Inferior parietal cortex (tissue), 1 donor: ENCODE data around the gene DHFR.

ENCODE experiments used
- DNase-seq: peaks from one replicate; pipeline ENCODE4 v3.0.0-alpha.2; 2016; ENCODE audit errors: extremely low spot score

The DHFR gene

GRCh38 chr5:80655231-80655774 is 520 bp upstream of the DHFR start:
- no peak for DNase-seq

DNA sequence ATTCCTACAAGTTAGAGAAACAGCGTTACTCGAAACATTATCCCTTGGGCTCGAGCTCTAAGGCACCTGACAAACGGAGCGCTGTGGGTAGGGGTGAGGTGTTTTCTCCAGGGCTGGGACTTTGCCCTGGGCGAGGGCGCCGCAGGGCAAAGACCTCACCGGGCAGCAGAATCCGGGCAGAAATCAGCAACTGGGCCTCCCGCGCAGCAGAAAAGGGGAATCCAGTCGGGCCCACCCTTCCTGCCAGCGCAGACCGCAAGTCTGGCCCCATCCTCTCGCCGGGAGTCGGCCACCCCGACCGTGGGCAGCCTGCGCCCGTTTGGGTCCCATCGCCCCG is 761 bp downstream of the DHFR start:
- DNase-seq, result no peak

DNA sequence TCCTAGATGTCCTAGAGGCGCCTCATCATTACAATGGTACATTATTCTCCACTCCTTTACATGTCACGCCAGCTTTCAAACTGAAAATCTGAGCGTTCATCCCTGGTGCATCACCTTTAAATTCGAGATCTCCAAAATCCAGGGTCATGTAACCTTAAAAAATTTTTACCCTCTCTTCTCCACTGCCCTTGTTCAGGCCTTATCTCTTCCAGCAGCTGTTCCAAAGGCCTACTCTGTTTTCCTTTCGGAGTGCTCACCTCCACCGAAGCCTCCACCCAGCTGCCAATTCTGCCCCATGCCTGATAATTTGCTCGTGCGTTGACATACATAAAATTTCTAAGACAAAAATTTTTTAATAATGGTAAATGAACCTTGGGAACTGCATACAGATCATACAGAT is 1.3 kb downstream of the DHFR start:
- no peak for DNase-seq

- DNase-seq, result no peak
These were observed 7.9 kb downstream of the DHFR start for GRCh38 chr5:80646926-80647325.

GRCh38 chr5:80644900-80645299 is 9.9 kb downstream of the DHFR start:
- DNase-seq, result no peak

- no peak for DNase-seq
These were observed 13.4 kb downstream of the DHFR start for GRCh38 chr5:80641353-80641752.

DNA sequence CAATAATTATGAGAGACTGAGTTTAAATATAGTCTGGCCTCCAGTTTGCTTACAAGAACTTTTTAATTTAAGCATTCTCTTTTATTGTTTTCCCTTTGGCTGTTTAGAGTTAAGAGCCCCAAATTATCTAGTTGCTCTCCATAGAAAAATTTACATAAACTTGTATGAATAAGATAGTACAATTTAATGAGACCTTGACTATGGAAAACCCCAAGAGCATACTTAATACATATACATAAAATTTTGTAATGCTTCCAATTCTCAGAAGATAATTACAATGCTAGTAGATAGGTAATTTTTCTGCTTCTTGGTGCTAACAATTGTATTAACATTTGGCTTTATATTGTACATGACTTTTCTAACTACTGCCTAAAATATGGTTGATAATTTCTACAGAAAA is 20.6 kb downstream of the DHFR start:
- no peak for DNase-seq

DNA sequence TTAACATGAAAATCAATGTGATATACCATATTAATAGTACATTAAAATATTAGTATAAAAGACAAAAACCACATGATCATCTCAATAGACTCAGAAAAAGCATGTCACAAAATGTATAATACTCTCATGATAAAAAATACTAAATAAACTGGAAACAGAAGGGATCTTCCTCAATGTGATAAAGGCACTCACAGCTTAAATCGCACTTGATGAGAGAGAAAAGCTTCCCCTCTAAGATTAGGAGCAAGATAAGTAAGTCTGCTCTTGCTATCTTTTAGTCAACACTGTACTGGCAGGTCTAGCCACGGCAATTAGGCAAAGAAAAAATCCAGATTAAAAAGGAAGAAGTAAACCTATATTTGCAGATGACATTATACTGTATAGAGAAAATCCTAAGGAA is 22.1 kb downstream of the DHFR start:
- no peak for DNase-seq

- DNase-seq, result no peak
These were observed 23.2 kb downstream of the DHFR start for GRCh38 chr5:80631278-80632259.

- DNase-seq, result no peak
These were observed 25.5 kb downstream of the DHFR start for GRCh38 chr5:80629281-80629680.

GRCh38 chr5:80625230-80625629 is 29.6 kb downstream of the DHFR start:
- DNase-seq, result no peak

- DNase-seq, result no peak
These were observed 30.8 kb downstream of the DHFR start for GRCh38 chr5:80623999-80624398.

- no peak for DNase-seq
These were observed 32.0 kb downstream of the DHFR start for GRCh38 chr5:80622756-80623155.

- DNase-seq, result no peak
These were observed 34.6 kb downstream of the DHFR start for GRCh38 chr5:80620211-80620610.

GRCh38 chr5:80619086-80619485 is 35.7 kb downstream of the DHFR start:
- DNase-seq, result no peak

DNA sequence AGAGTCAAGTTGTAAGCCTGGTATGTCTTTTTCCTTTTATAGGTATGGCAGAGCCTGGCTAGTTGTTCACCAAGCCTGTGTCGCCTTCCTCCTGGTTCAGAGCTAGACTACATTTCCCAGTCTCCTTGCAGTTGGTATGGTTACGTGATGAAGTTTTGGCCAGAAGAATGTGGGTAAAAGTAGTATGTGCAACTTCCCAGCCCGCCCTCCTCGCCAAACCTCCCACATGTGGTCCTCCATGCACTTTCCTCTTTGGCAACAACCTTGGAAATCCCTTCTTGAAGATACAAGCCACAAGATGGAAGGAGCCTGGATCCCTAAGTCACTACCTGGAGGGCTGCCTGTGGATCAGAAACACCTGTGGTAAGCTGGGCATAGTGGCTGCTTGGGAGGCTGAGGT is 36.3 kb downstream of the DHFR start:
- no peak for DNase-seq

DNA sequence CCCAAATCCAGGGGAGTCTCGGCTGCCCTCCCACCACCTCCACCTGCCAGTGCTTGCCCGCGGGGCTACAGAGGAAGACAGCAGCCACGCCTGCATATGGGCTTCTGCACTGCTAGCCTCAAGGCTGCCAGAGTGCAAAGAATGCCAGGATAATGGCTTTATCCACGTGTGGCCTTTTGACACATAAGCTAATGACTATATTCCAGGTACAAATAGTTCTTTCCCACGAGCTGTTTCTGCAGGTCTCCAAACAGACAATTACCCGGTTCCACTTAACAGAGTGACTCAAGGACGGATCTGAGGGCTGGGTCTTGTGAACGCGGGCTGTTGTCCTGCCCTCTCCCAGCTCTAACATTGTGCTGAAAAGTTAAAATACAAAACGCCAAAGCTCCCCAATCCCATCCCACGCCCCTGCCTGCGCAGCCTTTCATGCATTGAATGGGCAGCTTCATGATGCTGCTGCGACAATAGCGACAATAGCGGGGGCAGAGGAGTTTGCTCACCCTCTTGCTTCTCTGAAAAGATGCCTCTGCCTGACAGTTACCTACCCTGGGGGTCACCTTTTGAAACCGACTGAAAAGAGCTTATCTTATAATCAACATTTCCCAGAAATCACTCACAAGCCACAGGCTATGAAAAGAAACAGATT is 39.4 kb downstream of the DHFR start:
- no peak for DNase-seq

DNA sequence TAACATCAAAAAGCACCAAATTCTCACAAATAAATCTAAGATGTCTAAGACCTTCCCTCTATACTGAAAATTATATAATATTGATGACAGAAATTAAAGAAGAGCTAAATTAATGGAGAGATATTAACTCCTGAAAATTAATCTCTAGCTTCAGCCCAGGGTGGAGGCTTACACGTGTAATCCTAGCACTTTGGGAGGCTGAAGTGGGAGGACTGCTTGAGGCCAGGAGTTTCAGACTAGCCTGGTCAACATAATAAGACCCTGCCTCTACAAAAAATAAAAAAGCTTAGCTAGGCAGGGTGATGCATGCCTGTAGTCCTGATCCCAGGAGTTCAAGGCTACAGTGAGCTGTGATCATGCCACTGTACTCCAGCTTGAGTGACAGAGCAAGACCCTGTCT is 45.1 kb downstream of the DHFR start:
- DNase-seq, result no peak

GRCh38 chr5:80608731-80609130 is 46.1 kb downstream of the DHFR start:
- no peak for DNase-seq

GRCh38 chr5:80607832-80608231 is 47.0 kb downstream of the DHFR start:
- DNase-seq, result no peak

DNA sequence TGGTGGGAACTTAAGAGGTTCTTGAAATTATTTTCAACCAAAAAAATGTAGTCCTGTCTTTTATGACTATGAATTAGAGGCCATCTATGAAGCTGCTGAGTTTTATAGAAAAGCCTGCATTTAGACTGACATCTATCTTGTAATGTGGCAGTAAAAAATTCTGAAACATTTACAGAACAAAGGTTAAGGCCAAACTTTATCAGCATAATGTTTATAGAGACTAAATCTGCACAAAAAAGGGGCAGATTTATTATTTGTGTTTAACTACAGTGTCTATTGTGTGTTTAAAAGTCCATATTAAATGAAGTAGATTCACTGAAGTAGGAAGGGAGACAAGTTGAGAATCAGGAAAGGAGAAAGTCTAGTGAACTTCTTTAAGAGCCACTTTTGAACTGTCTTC is 47.4 kb downstream of the DHFR start:
- no peak for DNase-seq

DNA sequence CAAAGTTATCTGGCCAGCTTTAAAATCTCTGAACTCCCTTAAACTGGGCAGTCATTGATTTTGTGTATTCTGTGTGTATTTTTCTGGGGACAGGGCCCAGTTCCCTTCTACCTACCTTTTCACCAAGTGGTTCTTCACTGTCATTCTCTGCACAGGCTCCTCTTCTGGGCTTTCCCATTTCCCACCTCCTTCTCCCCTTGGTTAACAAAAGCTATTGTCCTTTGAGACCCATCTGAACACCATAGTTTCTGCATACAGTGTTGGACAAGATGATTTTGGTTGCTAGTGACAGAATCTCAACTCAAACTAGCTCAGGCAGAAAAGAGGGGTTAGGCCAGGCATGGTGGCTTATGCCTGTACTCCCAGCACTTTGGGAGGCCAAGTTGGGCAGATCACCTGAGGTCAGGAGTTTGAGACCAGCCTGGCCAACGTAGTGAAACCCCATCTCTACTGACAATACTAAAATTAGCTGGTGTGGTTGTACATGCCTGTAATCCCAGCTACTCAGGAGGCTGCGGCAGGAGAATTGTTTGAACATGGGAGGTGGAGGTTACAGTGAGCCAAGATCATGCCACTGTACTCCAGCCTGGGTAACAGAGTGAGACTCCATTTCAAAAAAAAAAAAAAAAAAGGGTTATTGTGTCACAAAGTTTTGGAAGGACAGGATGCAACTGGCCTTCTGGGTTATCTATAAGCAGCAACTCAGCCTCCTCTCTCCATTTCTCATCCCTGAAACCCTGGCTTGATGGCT is 53.7 kb downstream of the DHFR start:
- DNase-seq, result no peak
